ENCODE measurements around the gene C2orf92.
"Not testable (repeated sequence)": the region's sequence is repeated elsewhere in the genome, so short reads cannot be mapped to it uniquely, and the experiment has no call there.

- not testable (repeated sequence) for TF ChIP-seq SNAI2 (CRISPR knock-in tag; IDR thresholded peaks at IDR 0.05); ISL1 (CRISPR knock-in tag; IDR thresholded peaks at IDR 0.05); RARB (CRISPR knock-in tag; IDR thresholded peaks at IDR 0.05); BACH2 (CRISPR knock-in tag; IDR thresholded peaks at IDR 0.05; ENCODE audit: borderline replicate concordance)
- TF ChIP-seq, protein P1, sequence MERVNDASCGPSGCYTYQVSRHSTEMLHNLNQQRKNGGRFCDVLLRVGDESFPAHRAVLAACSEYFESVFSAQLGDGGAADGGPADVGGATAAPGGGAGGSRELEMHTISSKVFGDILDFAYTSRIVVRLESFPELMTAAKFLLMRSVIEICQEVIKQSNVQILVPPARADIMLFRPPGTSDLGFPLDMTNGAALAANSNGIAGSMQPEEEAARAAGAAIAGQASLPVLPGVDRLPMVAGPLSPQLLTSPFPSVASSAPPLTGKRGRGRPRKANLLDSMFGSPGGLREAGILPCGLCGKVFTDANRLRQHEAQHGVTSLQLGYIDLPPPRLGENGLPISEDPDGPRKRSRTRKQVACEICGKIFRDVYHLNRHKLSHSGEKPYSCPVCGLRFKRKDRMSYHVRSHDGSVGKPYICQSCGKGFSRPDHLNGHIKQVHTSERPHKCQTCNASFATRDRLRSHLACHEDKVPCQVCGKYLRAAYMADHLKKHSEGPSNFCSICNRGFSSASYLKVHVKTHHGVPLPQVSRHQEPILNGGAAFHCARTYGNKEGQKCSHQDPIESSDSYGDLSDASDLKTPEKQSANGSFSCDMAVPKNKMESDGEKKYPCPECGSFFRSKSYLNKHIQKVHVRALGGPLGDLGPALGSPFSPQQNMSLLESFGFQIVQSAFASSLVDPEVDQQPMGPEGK (CRISPR knock-in tag; IDR thresholded peaks at IDR 0.05; ENCODE audit: borderline replicate concordance) = not testable (repeated sequence)
Measured at GRCh38 chr2:97687235-97687634, 17.7 kb downstream of the C2orf92 start.
